Stimulated activated CD4-positive, alpha-beta T cell treated with anti-CD3 and anti-CD28 coated beads, TNF-alpha, amount 100 ng/mL, for 48 hours (primary cell): Measurements from ENCODE around the gene TBC1D9B.

ENCODE experiments used
- DNase-seq, 3 donors: peaks; one replicate each; pipeline ENCODE4 v3.0.0-alpha.2; 2020; ENCODE audit warnings: low read depth in 3 of 3

TBC1D9B gene

GRCh38 chr5:179869641-179870402, 37.9 kb downstream of the TBC1D9B start:
- DNase-seq = no peak

GRCh38 chr5:179869101-179869500, 38.6 kb downstream of the TBC1D9B start:
- no peak for DNase-seq

- DNase-seq = no peak
Observed at GRCh38 chr5:179868541-179868940, 39.2 kb downstream of the TBC1D9B start.

GRCh38 chr5:179867476-179867875, 40.2 kb downstream of the TBC1D9B start:
- DNase-seq = no peak

- no peak for DNase-seq
Observed at GRCh38 chr5:179867079-179867465, 40.6 kb downstream of the TBC1D9B start.

GRCh38 chr5:179866241-179867078, 41.2 kb downstream of the TBC1D9B start:
- DNase-seq = peak in 2 of 3 donors; percentile 6 to 27

GRCh38 chr5:179865491-179866240, 42.0 kb downstream of the TBC1D9B start:
- no peak for DNase-seq

GRCh38 chr5:179864686-179865085, 43.0 kb downstream of the TBC1D9B start:
- no peak for DNase-seq

- no peak for DNase-seq
Observed at GRCh38 chr5:179863449-179864085, 44.1 kb downstream of the TBC1D9B start.

- no peak for DNase-seq
Observed at GRCh38 chr5:179862891-179863290, 44.8 kb downstream of the TBC1D9B start.

GRCh38 chr5:179862296-179862695, 45.4 kb downstream of the TBC1D9B start:
- no peak for DNase-seq

- DNase-seq = no peak
Observed at GRCh38 chr5:179860301-179860700, 47.4 kb downstream of the TBC1D9B start.

GRCh38 chr5:179858586-179859427, 48.9 kb downstream of the TBC1D9B start, which contains the start of gene MRNIP:
Gene MRNIP (minus strand): TSS chr5:179858817. CDS start chr5:179858796, 21 bp downstream.
- DNase-seq = peak; percentile 82 to 90 (median 82)

GRCh38 chr5:179858241-179858585, 49.5 kb downstream of the TBC1D9B start:
- DNase-seq = peak; percentile 18 to 37 (median 19)

- no peak for DNase-seq
Observed at GRCh38 chr5:179854356-179854755, 53.3 kb downstream of the TBC1D9B start.

GRCh38 chr5:179852993-179853547, 54.6 kb downstream of the TBC1D9B start:
- DNase-seq = no peak

- no peak for DNase-seq
Observed at GRCh38 chr5:179841621-179842020, 66.1 kb downstream of the TBC1D9B start.

- DNase-seq = no peak
Observed at GRCh38 chr5:179840766-179841165, 66.9 kb downstream of the TBC1D9B start.

- no peak for DNase-seq
Observed at GRCh38 chr5:179840321-179840720, 67.4 kb downstream of the TBC1D9B start.
